ENCODE data around the gene IP6K1.

DNA sequence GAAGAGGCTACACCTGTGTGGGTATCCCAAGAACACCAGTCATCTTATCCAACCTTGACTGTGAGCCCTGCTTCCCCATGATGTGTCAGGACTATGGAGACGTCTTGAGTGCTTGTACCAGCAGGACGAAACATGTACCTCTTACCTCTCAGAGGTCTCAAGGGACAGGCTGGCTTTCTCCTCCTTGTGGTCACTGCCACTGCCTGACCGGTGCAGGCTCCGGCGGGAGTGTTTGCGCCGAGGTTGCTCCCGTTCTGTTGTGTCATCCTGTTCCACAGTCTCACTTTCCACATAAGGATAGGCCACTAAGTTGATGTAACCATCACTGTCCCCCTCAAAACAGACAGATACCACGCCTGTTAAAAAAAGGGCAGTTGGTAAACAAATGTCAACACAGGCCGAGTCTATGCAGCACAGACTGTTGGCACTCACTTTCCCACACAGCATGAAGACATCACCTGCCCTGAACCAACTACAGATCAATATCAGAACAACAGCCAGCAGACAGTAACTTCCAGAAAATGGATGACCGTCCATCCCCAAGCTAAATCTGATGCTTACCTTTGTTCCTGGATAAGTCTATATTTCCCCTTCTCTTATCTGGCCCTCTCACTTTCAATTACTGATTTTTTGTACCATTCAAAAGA, 48.2 kb downstream of the IP6K1 start:
- TF ChIP-seq GATA2 (IDR thresholded peaks at IDR 0.05; ENCODE audit: low read depth, low read length) (no peak), GATA3 (IDR thresholded peaks at IDR 0.05; ENCODE audit: low read depth, low read length) (no peak)
